GM18526 (cell line): ENCODE results near the gene USP20.

ENCODE experiments used
- POLR2A ChIP-seq: IDR thresholded peaks from 3 replicates; pipeline ENCODE4 v1.6.1; 2011; ENCODE audit not compliant: insufficient read length; ENCODE audit errors: extremely low read depth

The USP20 gene

DNA sequence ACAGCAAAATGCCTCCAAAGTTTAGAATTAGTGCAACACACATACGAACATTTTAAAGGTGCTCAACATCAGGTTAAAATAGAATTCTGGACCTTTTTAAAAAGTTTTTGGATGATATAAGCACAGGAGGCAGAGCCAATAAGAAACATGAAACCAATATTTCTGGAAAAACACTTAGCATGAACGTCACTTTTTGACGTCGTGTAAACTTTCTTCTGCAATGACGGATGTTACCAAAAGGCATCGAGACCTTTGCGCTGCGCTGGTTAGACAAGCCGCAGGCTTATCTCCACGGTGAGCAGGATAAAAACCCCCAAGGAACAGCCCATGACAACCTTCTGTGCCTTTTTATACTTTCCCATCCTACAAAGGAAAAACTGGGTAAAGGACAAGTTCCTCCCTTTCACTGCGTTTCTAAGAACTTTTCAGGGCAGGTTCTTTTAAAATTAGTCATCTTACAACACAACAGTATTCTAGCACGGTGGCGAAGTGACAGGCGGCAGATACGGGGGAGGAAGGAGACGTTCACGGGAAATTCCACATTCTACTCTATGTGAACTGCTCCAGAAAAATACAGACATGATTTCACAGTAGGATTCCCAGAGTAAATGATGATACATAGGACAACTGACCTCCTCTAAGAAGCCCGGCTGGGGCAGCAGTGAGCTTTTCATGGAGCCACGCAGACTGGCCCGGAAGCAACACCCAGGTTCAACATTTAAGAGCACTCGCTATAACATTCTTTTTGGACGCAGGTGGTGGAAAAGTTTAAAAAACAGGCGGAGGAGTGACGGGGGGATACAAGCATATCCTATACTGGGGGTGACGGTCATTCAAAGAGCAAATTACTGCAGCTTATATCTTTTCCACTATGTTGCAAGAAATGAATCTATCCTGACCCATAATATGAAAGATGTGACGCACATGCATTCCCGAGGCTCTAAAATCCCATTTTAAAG, 52.4 kb downstream of the USP20 start:
- no peak for TF ChIP-seq POLR2A

DNA sequence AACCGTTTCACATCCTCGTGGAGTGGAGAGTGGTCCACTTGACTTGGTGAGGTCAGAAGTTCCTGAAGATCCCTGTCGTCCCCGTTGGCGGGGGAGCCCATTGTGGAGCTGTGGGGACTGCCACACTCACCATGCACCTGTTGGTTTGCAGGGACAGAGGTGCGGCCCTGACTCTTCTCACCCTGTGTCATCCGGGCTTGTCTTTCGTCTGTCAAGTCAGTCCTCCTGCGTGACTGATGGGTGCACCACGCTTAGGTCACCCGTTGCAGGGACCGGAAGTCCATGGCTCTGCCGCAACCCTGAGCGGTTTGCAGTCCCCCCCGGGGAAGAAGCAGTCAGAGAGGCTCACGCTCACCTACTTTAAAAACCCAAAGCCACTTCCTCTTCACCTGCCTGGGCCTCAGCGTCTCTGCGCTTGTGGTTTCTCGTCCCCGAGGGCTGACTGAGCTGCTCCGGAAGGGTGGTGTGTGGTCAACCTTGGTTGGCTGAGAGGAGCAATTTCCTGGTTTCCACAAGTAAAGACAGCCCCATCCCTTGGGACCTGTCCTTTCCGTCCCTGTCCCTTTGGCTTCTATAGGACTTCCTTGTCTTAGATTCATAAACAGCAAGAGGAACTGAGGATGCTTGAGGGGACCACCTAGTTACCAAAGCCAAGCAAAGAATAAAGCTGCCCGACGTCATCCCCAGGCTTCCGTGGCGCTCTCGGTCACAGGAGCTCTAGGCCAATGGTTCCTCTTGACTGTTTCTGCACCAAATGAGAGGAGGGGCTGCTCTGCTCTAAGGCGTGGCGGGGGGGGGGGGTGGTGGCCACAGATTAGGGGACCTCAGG, 53.2 kb downstream of the USP20 start:
- TF ChIP-seq POLR2A = peak; percentile 69

DNA sequence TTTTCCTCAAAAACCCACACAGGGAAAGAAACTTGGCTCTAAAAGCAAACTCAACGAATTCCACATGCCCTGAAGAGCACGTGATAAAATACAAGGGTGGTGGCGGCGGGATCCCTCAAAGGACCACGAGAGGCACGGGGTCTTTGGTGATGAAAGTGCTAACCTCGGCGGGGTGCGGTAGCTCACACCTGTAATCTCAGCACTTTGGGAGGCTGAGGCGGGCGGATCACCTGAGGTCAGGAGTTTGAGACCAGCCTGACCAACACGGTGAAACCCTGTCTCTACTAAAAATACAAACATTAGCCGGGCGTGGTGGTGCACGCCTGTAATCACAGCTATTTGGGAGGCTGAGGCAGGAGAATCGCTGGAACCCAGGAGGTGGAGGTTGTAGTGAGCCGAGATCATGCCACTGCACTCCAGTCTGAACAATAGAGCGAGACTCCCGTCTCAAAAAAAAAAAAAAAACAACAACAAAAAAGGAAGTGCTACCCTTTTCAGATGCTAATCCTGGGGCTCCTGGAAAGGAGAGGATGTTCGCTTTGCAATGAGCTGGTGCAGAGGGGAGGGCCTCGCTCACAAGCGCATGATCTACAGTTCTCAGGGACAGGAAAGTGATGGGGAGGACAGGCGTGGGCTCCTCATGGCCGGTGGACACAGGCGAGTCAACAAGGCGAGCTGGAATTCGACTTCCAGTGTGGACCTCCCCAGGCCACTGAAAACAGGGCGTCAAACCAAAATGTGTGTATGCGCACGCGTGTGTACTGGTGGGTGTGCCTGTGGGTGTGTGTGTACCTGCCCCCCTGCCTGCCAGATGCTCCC, 54.1 kb downstream of the USP20 start:
- no peak for TF ChIP-seq POLR2A

DNA sequence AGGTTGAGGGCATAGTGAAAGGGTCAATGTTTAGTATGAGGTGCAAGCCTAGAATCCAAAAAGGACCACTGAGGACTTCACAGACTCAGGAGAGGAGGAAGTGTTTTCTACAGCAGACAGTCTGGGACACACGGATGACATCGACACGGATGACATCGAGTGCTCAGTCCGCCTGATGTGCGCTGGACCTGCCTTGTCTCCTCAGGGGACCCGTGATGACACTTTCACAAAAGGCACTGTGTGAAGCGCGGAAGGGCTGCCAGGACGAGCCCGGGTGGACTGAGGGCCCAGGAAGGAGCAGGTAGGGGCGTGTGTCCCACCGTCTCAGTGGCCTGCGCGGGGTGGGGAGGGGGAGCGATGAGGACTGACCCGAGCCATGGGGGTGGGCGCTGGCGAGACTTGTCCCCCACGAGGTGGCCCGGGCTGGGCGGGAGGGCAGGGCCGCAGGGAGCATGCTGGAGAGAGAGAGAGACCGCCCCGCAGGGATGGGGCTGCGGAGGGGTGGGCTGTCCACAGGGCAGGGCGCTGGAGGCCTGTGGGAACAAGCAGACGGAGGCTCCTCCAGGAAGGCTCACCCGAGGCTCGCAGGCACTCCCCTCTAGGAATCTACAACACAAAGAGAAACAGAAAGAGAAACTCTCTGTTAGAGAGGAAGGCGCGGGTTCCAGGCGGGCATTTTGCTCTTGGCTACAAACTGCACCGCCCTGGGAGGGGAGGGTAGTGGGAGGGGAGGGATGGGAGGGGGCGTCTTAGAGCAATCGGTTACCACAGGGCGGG, 54.9 kb downstream of the USP20 start:
- peak; percentile 20 for TF ChIP-seq POLR2A

DNA sequence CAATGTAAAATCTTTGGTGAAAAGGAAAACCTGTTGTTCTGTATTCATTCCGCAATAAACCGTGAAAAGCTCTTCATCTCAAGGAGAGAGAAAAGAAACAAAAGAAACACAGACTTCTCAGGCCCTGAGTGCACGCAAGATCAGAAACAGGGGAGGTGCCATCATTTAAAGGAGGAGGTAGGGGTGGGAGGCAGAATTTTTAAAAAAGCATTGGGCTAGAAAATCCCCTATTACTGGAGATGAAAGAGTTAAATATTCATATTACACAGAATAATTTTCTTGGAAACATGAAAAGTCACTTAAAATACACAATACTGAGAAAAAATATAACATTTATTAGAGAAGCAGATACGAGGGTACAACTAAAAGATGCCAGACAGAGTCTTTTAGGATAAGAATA, 56.3 kb downstream of the USP20 start:
- no peak for TF ChIP-seq POLR2A

DNA sequence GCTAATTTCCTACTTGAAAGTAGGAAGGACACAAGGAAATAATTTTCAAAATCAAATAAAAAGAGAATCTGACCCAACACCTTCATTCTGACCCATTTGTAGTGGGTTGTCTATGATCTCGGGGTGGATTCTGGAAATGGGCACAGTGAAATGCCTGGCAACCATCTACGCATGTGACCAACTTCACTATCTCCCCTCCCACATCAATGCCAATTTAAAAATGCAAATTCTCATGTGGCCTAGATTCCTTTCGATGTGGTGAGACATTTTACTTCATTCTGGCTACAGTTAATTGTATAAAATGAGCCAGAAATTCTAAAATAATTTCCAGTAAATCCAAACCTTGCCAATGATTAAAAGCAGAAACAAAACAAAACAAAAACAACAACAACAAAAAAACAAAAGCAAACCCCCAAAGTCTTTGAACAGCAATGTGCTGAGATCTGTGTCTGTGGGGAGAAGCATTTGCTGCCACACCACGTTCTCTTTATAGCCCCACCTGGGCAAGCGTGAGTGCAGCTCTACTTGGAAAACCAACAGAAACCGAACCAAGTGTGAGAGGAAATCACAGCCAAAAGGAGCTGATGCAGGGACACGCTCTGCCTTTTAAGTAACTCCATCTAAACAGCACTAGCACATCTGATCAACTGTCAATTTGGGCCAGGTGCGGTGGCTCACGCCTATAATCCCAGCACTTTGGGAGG, 59.0 kb downstream of the USP20 start:
- TF ChIP-seq POLR2A = no peak

DNA sequence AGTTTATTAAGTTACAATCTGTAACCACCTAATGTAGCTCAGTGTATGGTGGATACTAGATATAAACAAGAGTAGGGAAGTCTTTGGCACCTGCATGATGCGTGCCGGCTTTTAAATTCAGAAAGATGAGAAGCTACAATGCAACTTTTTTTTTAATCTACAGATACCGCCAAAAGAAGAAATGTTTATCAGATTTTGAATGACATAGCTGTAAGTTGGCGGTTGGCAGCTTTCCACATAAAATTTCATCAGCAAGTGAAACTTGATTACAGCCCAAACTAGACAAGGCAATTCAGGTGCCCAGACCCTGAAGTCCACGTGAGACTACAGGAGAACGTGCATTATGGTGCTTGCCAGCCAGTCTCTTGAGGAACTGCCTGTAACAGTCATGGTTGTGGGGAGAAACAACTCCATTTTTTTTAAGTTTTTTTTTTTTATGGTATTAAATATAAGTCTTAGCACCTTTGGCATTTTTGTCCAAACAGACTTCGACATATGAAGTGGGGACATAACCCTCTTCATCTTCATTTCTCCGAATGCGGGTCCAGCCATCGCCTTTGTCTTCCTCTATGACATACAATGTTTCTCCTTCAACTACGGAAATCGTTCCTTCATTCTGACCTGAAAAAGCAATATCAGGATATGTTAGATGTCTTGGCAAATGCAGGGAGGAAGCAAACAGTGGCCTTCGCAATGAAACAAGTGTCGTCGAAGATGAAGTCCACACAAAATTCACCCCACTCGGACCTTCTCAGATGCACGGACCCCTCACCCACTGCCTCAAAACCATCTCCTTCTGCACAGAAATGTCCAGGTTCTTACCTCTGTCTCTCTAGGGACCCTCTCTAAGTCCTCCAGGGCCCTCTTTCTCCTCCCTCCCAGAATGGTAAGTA, 60.4 kb downstream of the USP20 start:
- TF ChIP-seq POLR2A = no peak

DNA sequence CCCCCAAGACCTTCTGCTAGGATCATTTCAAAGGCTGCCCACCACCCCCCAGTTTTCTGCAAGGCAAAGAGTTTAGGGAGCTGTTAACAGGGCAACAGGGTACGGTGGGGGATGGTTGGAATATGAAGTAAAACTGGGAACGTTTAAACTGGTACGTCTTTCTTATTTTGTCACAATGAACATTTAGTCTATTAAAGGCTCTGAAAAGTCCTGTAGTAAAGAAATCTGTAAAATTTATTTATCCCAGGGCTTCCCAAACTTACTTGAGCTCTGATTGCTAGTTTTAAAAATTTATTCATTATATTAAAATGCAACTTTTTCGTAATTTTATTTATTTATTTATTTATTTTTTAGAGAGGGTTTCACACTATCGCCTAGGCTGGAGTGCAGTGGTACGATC, 62.0 kb downstream of the USP20 start:
- TF ChIP-seq POLR2A = no peak

DNA sequence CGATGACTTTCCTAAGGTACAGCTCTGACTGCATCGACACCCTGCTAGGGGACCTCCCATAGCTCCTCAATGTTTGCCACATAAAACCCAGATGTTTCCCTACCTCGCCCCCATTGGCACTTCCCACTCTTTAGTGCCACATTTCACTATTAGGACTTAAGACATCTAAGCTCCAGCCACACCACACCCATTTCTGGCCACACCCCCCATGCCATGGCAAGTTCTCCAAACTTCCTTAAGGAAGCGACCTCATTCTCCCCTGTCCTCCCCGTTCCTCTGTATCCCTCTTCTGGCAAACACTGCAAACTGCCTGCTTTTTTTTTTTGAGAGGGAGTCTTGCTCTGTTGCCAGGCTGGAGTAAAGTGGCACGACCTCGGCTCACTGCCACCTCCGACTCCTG, 62.9 kb downstream of the USP20 start:
- no peak for TF ChIP-seq POLR2A

DNA sequence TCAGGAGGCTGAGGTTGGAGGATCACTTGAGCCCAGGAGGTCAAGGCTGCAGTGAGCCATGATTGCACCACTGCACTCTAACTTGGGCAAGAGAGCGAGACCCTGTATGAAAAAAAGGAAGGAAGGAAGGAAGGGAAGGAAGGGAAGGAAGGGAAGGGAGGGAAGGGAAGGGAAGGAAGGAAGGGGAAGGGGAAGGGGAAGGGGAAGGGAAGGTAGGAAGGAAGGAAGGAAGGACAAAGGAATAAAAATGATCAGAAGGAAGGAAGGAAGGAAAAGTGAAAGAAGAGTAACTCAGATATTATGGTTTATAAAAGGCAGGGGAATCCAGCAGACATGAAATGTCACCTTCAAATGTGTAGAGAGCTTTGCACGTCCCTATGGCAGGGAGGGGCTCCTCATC, 64.4 kb downstream of the USP20 start:
- no peak for TF ChIP-seq POLR2A

DNA sequence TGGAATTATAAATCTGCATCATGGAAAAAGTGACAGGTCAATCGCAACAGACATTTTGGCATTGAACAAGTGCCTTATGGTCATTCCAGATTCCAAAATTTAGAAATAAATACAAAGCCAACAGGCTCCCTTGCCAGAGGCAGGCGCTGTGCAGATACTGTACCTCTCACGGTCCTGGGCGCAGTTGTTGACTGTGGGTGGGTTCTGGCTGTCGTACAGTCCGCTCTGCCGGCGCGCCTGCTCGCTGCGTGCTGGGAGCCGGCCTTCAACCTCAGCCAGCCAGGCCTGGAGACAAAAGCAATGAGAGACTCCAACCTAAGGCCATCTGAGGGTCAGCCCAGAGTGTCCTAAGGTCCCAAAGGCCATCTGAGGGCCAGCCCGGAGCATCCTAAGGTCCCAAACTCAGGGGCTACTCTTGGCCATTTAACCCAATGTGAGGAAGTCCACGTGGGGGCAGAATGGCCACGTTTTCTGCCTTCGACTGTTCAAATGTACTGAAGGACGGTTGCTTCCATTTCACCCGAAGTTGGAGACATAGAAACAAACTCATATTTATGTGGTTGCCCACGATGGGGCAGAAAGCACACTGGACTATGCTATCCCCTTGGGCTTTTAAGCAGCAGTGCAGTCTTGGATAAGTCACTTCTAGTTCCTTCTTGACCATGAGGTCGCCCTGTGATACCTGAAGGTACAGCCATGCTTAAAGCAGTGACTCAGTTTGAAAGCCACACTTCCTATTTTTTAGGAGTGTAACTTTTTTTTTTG, 65.2 kb downstream of the USP20 start:
- TF ChIP-seq POLR2A = no peak
